ENCODE results near the gene ACTL7A.

GRCh38 chr9:108851138-108851537 lies 10.9 kb upstream of the ACTL7A start:
- no peak for TF ChIP-seq BRCA1 (IDR thresholded peaks at IDR 0.05)
- TF ChIP-seq BRCA1 (CRISPR knock-in tag; IDR thresholded peaks at IDR 0.05) = no peak
- no peak for TF ChIP-seq CTCF (IDR thresholded peaks at IDR 0.05 in 2 of 3, conservative IDR thresholded peaks at IDR 0.05 in 1 of 3; ENCODE audit: insufficient read depth in 2 of 3, low read depth in 1 of 3, low read length in 3 of 3)
- no peak for TF ChIP-seq NFE2L1 (tag; IDR thresholded peaks at IDR 0.05; ENCODE audit: borderline replicate concordance, low read depth)
- TF ChIP-seq HDAC2 (IDR thresholded peaks at IDR 0.05) = no peak
- TF ChIP-seq MXI1 (IDR thresholded peaks at IDR 0.05; ENCODE audit: low read depth, low read length) = no peak
- no peak for TF ChIP-seq PURB (CRISPR knock-in tag; IDR thresholded peaks at IDR 0.05; ENCODE audit: low read depth)
- no peak for TF ChIP-seq NR2F6 (CRISPR knock-in tag; IDR thresholded peaks at IDR 0.05)
- no peak for TF ChIP-seq JUND (IDR thresholded peaks at IDR 0.05; ENCODE audit: borderline replicate concordance, low read depth, low read length)
- no peak for TF ChIP-seq JUND (tag; IDR thresholded peaks at IDR 0.05; ENCODE audit: borderline replicate concordance, low read depth, low read length)
- no peak for TF ChIP-seq ATF2 (CRISPR knock-in tag; IDR thresholded peaks at IDR 0.05)
- TF ChIP-seq RBM14 (IDR thresholded peaks at IDR 0.05; ENCODE audit: borderline replicate concordance, insufficient read depth, low read depth, low read length) = no peak
- TF ChIP-seq POLR2A (conservative IDR thresholded peaks at IDR 0.05) = no peak
- no peak for TF ChIP-seq ESRRA (IDR thresholded peaks at IDR 0.05; ENCODE audit: borderline replicate concordance, low read depth)
- TF ChIP-seq PHF21A (IDR thresholded peaks at IDR 0.05; ENCODE audit: borderline replicate concordance, low read depth) = no peak

Data from K562 (cell line).